Ectodermal cell (in vitro differentiated cells): ENCODE data around the gene OPN5.

ENCODE experiments used
- H3K27ac ChIP-seq: 2 replicates; pipeline ENCODE4 v1.7.0; 2013; ENCODE audit warnings: mild to moderate bottlenecking, low read depth, low read length; ENCODE audit not compliant: insufficient read depth, poor library complexity, severe bottlenecking
- H3K27me3 ChIP-seq: 2 replicates; pipeline ENCODE4 v1.7.0; 2013; ENCODE audit warnings: mild to moderate bottlenecking, low read length; ENCODE audit not compliant: insufficient read depth, control insufficient read depth, poor library complexity, severe bottlenecking
- H3K36me3 ChIP-seq: one replicate; pipeline ENCODE4 v1.7.0; 2013; ENCODE audit warnings: low read length; ENCODE audit not compliant: control insufficient read depth, insufficient read depth
- H3K4me1 ChIP-seq: one replicate; pipeline ENCODE4 v1.7.0; 2013; ENCODE audit warnings: low read length; ENCODE audit not compliant: control insufficient read depth, insufficient read depth
- H3K4me3 ChIP-seq: 2 replicates; pipeline ENCODE4 v1.7.0; 2013; ENCODE audit warnings: low read depth, low read length, control low read depth; ENCODE audit not compliant: insufficient read depth
- H3K9me3 ChIP-seq: 2 replicates; pipeline ENCODE4 v1.7.0; 2013; ENCODE audit warnings: mild to moderate bottlenecking, low read length, moderate library complexity; ENCODE audit not compliant: control insufficient read depth
- WGBS, 2 experiments: methylation state at CpG; one replicate each; pipeline ENCODE4 v1.1.7; 2013; ENCODE audit warnings: missing lambda C conversion rate in 2 of 2; 5-methylcytosine and 5-hydroxymethylcytosine counted together

The OPN5 gene

GRCh38 chr6:47752801-47753200, 29.0 kb upstream of the OPN5 start:
- no peak overlapping the region for H3K4me3 ChIP-seq
- no peaks in the 10 kb centered on the region for H3K4me1 ChIP-seq
- H3K27me3 ChIP-seq = no peaks in the 10 kb centered on the region
- H3K36me3 ChIP-seq = no peaks in the 10 kb centered on the region
- H3K9me3 ChIP-seq = no peaks in the 10 kb centered on the region
- no peak overlapping the region for H3K27ac ChIP-seq
- WGBS, 2 experiments = 88 to 100% methylated on average over 1 of the region's 1 CpG

DNA sequence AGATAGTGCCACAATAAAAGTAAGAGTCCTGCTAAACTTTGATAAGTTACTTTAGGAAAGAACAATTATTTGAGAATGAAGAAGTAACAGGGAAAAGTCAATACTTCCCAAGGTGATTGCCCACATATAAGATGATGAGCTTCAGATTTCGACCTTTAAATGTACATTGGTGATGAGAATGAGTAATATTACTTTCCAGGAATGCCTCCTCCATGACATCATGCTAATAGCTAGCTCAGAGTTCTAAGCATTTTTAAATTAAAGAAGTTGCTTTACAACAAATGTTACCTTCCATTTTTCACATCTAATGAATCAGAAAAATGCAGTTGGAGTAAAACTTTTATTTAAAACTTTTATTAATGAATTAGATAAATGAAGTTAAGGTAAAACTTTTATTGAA, 22.5 kb upstream of the OPN5 start:
- Histone ChIP-seq H3K4me3 (no peak overlapping the region), H3K27ac (no peak overlapping the region), H3K9me3 (no peaks in the 10 kb centered on the region), H3K36me3 (no peaks in the 10 kb centered on the region), H3K4me1 (no peaks in the 10 kb centered on the region), H3K27me3 (no peaks in the 10 kb centered on the region)
- 100% methylated on average over 1 of the region's 1 CpG; no CpG with 5 or more reads in 1 of the 2 experiments for WGBS, 2 experiments

DNA sequence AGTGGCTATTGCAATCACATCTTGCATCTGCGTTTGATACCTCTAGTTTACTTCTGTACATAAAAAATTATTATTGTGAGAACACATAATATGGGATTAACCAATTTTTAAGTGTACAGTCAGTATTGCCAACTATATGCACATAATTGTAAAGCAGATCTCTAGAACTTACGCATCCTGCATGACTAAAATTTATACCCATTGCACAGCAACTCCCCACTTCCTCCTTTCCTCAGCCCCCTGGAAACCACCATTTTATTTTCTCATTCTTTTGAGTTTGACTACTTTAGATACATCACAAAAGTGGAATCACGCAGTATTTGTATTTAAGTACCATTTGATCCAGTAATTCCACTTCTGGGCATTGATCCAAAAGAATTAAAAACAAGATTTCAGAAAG, 19.3 kb upstream of the OPN5 start:
- Histone ChIP-seq H3K9me3 (no peaks in the 10 kb centered on the region), H3K27me3 (no peaks in the 10 kb centered on the region), H3K4me3 (no peak overlapping the region), H3K36me3 (no peaks in the 10 kb centered on the region), H3K4me1 (no peaks in the 10 kb centered on the region), H3K27ac (no peak overlapping the region)
- WGBS, 2 experiments = 93 to 94% methylated on average over 3 of the region's 3 CpGs

GRCh38 chr6:47766445-47766844, 15.4 kb upstream of the OPN5 start:
- Histone ChIP-seq H3K4me3 (no peak overlapping the region), H3K27me3 (no peaks in the 10 kb centered on the region), H3K4me1 (no peaks in the 10 kb centered on the region), H3K36me3 (no peaks in the 10 kb centered on the region), H3K9me3 (no peaks in the 10 kb centered on the region), H3K27ac (no peak overlapping the region)
- 90 to 93% methylated on average over 2 to 3 of the region's 3 CpGs for WGBS, 2 experiments

- H3K4me1 ChIP-seq = no peaks in the 10 kb centered on the region
- no peaks in the 10 kb centered on the region for H3K9me3 ChIP-seq
- 86 to 100% methylated on average over 1 of the region's 1 CpG for WGBS, 2 experiments
- H3K27ac ChIP-seq = no peak overlapping the region
- H3K36me3 ChIP-seq = no peaks in the 10 kb centered on the region
- no peaks in the 10 kb centered on the region for H3K27me3 ChIP-seq
- no peak overlapping the region for H3K4me3 ChIP-seq
These were observed 14.7 kb upstream of the OPN5 start for GRCh38 chr6:47767102-47767501.

DNA sequence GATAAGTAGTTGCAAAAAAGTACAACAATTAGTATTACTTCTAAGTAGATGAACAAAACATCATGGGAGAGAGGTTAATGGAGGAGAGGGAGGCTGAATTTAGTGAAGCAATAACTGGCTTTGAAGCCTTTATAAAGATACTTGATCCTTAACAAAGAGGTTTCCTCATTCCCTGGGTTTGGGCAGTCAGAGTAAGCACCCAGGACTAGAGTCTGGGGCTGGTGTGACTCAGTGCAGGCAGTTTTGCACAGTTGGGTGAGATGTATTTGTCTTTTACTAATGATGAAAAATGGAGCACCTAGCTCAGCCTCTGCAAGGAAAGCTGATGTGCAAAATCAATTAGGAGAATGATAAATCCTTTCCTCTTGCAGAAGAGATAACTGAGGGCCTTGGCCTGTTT, 11.8 kb upstream of the OPN5 start:
- H3K4me3 ChIP-seq = no peak overlapping the region
- H3K27me3 ChIP-seq = no peaks in the 10 kb centered on the region
- H3K9me3 ChIP-seq = no peaks in the 10 kb centered on the region
- no peak overlapping the region for H3K27ac ChIP-seq
- H3K36me3 ChIP-seq = no peaks in the 10 kb centered on the region
- H3K4me1 ChIP-seq = peaks cover 4% of the 10 kb centered on the region

GRCh38 chr6:47772359-47772758, 9.5 kb upstream of the OPN5 start:
- no peaks in the 10 kb centered on the region for H3K36me3 ChIP-seq
- H3K27me3 ChIP-seq = no peaks in the 10 kb centered on the region
- no peak overlapping the region for H3K4me3 ChIP-seq
- H3K4me1 ChIP-seq = peaks cover 4% of the 10 kb centered on the region
- 88 to 96% methylated on average over 2 of the region's 2 CpGs for WGBS, 2 experiments
- no peak overlapping the region for H3K27ac ChIP-seq
- H3K9me3 ChIP-seq = no peaks in the 10 kb centered on the region

- no peaks in the 10 kb centered on the region for H3K36me3 ChIP-seq
- H3K4me1 ChIP-seq = peaks cover 4% of the 10 kb centered on the region
- WGBS, 2 experiments = 96 to 99% methylated on average over 4 to 5 of the region's 5 CpGs
- no peak overlapping the region for H3K4me3 ChIP-seq
- H3K27me3 ChIP-seq = no peaks in the 10 kb centered on the region
- no peaks in the 10 kb centered on the region for H3K9me3 ChIP-seq
- H3K27ac ChIP-seq = no peak overlapping the region
These were observed 8.8 kb upstream of the OPN5 start for GRCh38 chr6:47773005-47773404.

DNA sequence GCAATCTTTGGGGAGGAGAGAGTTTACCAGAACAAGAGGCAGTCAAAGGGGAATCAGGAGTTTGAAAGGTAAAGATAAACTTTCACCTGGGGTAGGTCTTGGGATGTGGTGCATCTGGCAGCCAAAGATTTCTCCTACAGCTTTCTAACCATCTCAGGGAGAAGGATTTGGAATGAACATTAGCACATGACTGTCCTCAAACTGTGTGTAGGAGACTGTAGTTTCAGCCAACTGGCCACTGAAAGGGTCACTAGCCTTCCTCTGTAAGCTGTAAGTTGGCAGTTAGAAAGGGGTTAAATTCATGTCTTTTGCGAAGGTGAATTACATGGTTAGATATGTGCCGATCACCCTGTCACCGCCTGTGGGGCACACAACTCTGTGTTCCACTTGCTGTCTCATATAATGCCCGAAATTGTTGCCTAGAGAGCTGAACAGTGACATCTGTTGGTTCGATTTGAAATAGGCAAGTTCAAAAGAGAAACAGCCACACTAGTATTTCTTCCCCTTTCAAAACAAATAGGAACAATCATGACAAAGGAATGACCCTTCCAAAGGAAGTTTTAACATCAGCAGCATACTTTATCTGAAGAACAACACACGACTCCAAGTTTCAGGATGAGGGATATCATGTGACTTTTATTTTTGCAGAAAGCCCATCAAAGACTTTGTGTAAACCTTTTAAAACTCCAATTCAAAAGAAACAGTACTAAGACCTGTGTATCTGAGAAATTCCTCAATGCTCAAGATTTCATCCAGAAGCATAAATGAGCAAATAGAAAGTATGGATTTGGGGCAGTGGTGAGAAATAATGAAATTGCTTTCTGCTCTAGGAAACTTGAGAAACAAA, 1.1 kb upstream of the OPN5 start:
- Histone ChIP-seq H3K27ac (no peak overlapping the region), H3K4me1 (no peaks in the 10 kb centered on the region), H3K27me3 (no peaks in the 10 kb centered on the region), H3K4me3 (no peak overlapping the region), H3K9me3 (no peaks in the 10 kb centered on the region), H3K36me3 (no peaks in the 10 kb centered on the region)
- 15 to 19% methylated on average over 6 of the region's 6 CpGs for WGBS, 2 experiments

- no peaks in the 10 kb centered on the region for H3K9me3 ChIP-seq
These were observed 3.4 kb downstream of the OPN5 start for GRCh38 chr6:47785182-47785581.

More at GRCh38 chr6:47785182-47785581, 3.4 kb downstream of the OPN5 start:
- 84 to 96% methylated on average over 2 of the region's 2 CpGs for WGBS, 2 experiments
- no peaks in the 10 kb centered on the region for H3K4me1 ChIP-seq
- H3K4me3 ChIP-seq = no peak overlapping the region
- H3K27me3 ChIP-seq = no peaks in the 10 kb centered on the region
- no peaks in the 10 kb centered on the region for H3K36me3 ChIP-seq
- no peak overlapping the region for H3K27ac ChIP-seq
